Activated CD4-positive, alpha-beta T cell treated with anti-CD3 and anti-CD28 coated beads for 36 hours (primary cell): ENCODE data around the gene CELF4. TPM values are rescaled to one million over a fixed set of nuclear protein-coding genes. Genes with fewer than 3 reads are reported as not detected.

Experiments used
- ATAC-seq: fragments of 200-7000 bp; cut with Tn5 transposase; one replicate; pipeline ENCODE4 v1.10.0; 2021; ENCODE audit warnings: mild to moderate bottlenecking, moderate library complexity
- CTCF ChIA-PET: fragments of 350-600 bp; sonication (Branson Sonifier 250); formaldehyde crosslinking; loops from one replicate; lab custom pipeline; 2021; ENCODE audit warnings: antibody characterized with exemption; lab: Charles Lee
- POLR2A ChIA-PET: fragments of 350-600 bp; sonication (Branson Sonifier 250); formaldehyde crosslinking; loops from one replicate; lab custom pipeline; 2021; ENCODE audit warnings: antibody characterized with exemption, inconsistent platforms; lab: Charles Lee
- DNase-seq: peaks from one replicate; pipeline ENCODE4 v3.0.0-alpha.2; 2020
- H3K27ac Mint-ChIP-seq: one replicate; pipeline ENCODE4 v1.8.0; 2021; ENCODE audit warnings: mixed read lengths
- H3K27me3 Mint-ChIP-seq: one replicate; pipeline ENCODE4 v1.8.0; 2021; ENCODE audit warnings: mixed read lengths
- H3K36me3 Mint-ChIP-seq: one replicate; pipeline ENCODE4 v1.8.0; 2021; ENCODE audit warnings: low read depth, mixed read lengths
- H3K4me1 Mint-ChIP-seq: one replicate; pipeline ENCODE4 v1.8.0; 2021; ENCODE audit warnings: mixed read lengths
- H3K4me3 Mint-ChIP-seq: one replicate; pipeline ENCODE4 v1.8.0; 2021; ENCODE audit warnings: mild to moderate bottlenecking, moderate library complexity, mixed read lengths
- H3K9me3 Mint-ChIP-seq: one replicate; pipeline ENCODE4 v1.8.0; 2021; ENCODE audit warnings: low read depth, mixed read lengths
- intact Hi-C, 2 experiments: fragments of 100-400 bp; cut with DNase I in 1 of 2; cut with micrococcal nuclease in 1 of 2; formaldehyde crosslinking; loops; one replicate each; pipeline versions ENCODE4 v1.14.2 to v1.15.1; 2022 to 2024; cut with DNase I, micrococcal nuclease
- total RNA-seq, 2 experiments: library from RNA; stranded (reverse); gene quantifications; one replicate each; pipeline ENCODE4 v1.2.3, GENCODE V29; 2021

Gene CELF4
- total RNA-seq, 2 experiments from 2014 or later: not detected

DNA sequence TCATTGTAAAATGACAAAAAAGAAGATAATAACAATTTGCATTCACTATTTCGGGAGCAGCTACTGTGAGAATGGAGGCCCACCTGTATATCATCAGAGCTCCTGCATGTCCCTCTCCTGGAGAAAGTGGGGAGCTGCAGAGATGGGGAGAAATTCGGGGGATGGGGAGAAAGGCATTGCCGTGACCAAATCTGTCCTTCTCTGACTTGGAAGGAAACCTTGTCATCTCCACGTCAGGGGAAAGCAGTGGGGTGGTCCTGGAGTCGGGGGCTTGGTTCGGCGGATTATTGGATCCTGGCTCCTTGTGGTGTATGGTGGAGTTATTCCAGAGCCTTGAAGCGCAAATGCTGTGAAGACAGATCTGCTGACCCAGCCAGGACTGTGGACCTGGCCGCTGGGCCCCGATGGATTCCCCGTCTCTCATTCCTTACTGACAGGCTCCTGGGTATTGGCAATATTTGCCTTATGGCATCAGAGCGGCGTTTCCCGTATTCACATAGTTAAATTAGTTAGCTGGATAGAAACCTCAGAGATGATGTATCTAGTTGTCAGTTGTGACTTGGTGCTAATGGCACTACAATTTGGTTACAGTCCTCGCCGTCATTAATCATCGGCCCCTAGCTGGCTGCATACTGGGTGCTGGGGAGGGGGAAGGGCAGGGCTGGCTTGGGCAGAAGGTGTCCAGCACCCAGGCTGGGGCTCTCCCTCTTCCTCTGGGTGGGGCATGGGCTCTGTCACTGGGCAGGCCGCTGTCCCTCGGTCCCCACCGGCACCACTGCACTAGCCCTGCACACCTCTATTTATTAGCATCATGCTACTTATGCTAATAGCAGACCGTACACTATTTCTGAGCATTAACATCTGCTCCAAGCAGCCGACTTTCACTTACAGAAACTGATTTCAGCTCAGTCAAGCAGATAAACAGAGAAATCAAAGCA, 31.7 kb downstream of the CELF4 start:
- ATAC-seq: no peak
- ChIA-PET POLR2A (no interaction called here), CTCF (no interaction called here)
- H3K4me3 Mint-ChIP-seq: no peak overlapping the region
- intact Hi-C loops: loop anchor here in 1 of 2 experiments (10.0 kb wide), 1 partner anchor 61 kb away; no protein-coding TSS in a partner anchor
- H3K27me3 Mint-ChIP-seq: peaks cover 16% of the 10 kb centered on the region
- H3K36me3 Mint-ChIP-seq: no peaks in the 10 kb centered on the region
- no peak overlapping the region for H3K27ac Mint-ChIP-seq
- H3K4me1 Mint-ChIP-seq: peaks cover 3% of the 10 kb centered on the region
- H3K9me3 Mint-ChIP-seq: no peaks in the 10 kb centered on the region
- DNase-seq: no peak

DNA sequence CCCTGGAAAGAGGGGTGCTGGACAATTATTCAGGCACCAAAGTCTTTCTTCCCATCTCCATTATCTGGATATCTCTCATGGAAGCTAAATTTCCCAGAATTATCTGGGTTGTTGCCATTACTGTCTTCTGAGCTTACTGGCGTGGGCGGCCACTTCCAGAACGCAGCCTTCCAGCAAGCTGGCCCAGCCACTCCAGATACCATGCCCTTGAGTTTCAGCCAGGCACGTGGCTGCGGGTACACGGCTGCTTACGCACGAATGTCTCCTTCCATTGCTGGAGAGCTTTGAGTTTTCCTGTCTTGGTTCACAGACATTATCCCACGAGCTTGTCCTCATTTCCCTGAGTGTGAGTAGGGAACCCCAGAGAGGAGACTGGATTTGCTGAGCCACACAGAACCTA, 32.7 kb downstream of the CELF4 start:
- H3K36me3 Mint-ChIP-seq: no peaks in the 10 kb centered on the region
- CTCF ChIA-PET: interaction anchor here (0.7 kb wide), 1 partner anchor 246 kb away, joined by 5 read pairs; no protein-coding TSS in a partner anchor
- H3K27me3 Mint-ChIP-seq: peaks cover 9% of the 10 kb centered on the region
- ATAC-seq (no peak), DNase-seq (no peak)
- H3K27ac Mint-ChIP-seq: no peak overlapping the region
- POLR2A ChIA-PET: no interaction called here
- H3K9me3 Mint-ChIP-seq: no peaks in the 10 kb centered on the region
- no peaks in the 10 kb centered on the region for H3K4me1 Mint-ChIP-seq
- H3K4me3 Mint-ChIP-seq: no peak overlapping the region
- intact Hi-C loops: loop anchor here in 1 of 2 experiments (10.0 kb wide), 1 partner anchor 62 kb away; no protein-coding TSS in a partner anchor

DNA sequence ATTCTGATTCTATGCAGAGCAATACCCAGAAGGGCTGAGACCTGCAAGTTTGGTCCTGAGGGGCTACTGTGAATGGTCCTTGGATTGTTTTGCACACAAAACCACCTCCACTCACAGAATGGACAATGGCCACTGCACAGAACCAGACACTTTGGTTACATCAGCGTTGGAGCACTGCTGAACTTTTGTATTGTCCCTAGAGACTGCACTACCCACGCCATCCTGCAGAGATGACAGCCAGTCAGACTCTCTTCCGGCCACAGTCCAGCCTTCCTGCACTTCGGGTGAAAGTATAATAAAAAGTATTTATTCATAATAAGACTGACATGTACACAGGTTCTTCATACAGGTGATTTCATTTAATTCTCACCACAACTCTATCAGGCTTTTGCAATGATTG, 35.7 kb downstream of the CELF4 start:
- ChIA-PET CTCF (no interaction called here), POLR2A (no interaction called here)
- Mint-ChIP-seq H3K27ac (no peak overlapping the region), H3K27me3 (peaks cover 24% of the 10 kb centered on the region), H3K36me3 (no peaks in the 10 kb centered on the region), H3K4me3 (no peak overlapping the region), H3K9me3 (no peaks in the 10 kb centered on the region), H3K4me1 (no peaks in the 10 kb centered on the region)
- DNase-seq (no peak), ATAC-seq (no peak)
- intact Hi-C loops: loop anchor here in 1 of 2 experiments (10.0 kb wide), 1 partner anchor 65 kb away; no protein-coding TSS in a partner anchor

DNA sequence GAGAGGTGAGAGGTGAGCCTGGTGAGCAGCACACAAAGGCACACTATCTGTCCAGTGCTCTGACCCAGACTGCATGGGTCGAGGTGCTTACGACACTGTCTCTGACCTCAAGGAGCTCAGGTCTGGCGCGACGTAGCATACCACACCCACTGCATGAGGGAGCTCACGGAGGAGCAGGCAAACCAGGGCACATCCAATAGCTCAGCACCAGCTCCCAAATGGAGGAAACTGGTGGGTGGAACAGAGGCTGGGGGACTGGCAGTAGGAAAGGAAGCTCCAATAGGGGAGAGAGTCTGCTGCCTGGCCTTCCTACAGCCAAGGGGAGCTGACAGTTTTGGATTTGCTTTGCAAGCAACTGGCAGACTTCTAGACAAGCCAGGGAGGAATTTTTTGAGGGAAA, 36.3 kb downstream of the CELF4 start:
- Mint-ChIP-seq H3K9me3 (no peaks in the 10 kb centered on the region), H3K27me3 (peaks cover 26% of the 10 kb centered on the region), H3K4me3 (no peak overlapping the region), H3K27ac (no peak overlapping the region), H3K4me1 (no peaks in the 10 kb centered on the region), H3K36me3 (no peaks in the 10 kb centered on the region)
- ChIA-PET POLR2A (no interaction called here), CTCF (no interaction called here)
- DNase-seq (no peak), ATAC-seq (no peak)
- intact Hi-C loops: no loop called here

DNA sequence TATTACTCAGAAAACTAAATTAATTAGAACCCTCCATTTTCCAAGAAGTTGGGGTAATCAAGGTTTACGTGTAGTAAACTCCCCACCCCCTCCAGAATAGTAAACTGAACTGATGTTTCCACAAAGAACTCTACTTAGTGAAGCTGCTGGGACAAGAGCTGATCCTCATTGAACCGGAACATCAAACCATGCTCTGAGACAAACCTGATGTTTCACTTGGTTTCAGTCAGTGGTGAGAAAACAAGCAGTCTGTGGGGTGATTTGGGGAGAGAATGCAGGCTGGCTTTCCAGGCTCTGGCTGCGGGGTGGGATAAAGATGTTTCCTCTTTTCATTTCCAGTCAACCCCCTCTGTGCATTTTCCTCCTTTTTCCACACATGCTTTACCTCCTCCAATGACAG, 38.2 kb downstream of the CELF4 start:
- Mint-ChIP-seq H3K27ac (no peak overlapping the region), H3K4me3 (no peak overlapping the region), H3K9me3 (no peaks in the 10 kb centered on the region), H3K27me3 (peaks cover 34% of the 10 kb centered on the region), H3K36me3 (no peaks in the 10 kb centered on the region), H3K4me1 (no peaks in the 10 kb centered on the region)
- ChIA-PET POLR2A (no interaction called here), CTCF (interaction anchor here (0.7 to 1.2 kb wide), 2 partner anchors 10 to 1266 kb away, joined by 3 read pairs; no protein-coding TSS in a partner anchor)
- intact Hi-C loops: no loop called here
- ATAC-seq (no peak), DNase-seq (no peak)

DNA sequence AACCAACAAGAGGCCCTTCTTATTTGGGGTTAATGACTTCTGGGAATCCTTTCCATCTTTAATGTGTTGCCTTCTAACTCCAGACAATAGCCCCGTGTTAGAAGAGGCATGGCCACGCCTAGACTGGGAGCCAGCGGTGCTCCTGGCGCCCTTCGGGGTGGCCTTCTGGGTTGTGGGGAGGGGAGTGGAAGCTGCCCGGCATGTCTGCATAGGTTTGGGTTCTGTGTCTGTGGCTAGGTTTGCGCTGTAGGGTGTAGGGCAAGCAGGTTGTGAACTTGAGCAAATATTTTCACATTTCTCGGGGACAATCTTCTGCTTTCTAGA, 40.4 kb downstream of the CELF4 start:
- Mint-ChIP-seq H3K4me3 (no peak overlapping the region), H3K27ac (no peak overlapping the region), H3K27me3 (peaks cover 31% of the 10 kb centered on the region), H3K9me3 (no peaks in the 10 kb centered on the region), H3K4me1 (no peaks in the 10 kb centered on the region), H3K36me3 (no peaks in the 10 kb centered on the region)
- DNase-seq: no peak
- no peak for ATAC-seq
- ChIA-PET POLR2A (no interaction called here), CTCF (no interaction called here)
- intact Hi-C loops: no loop called here

DNA sequence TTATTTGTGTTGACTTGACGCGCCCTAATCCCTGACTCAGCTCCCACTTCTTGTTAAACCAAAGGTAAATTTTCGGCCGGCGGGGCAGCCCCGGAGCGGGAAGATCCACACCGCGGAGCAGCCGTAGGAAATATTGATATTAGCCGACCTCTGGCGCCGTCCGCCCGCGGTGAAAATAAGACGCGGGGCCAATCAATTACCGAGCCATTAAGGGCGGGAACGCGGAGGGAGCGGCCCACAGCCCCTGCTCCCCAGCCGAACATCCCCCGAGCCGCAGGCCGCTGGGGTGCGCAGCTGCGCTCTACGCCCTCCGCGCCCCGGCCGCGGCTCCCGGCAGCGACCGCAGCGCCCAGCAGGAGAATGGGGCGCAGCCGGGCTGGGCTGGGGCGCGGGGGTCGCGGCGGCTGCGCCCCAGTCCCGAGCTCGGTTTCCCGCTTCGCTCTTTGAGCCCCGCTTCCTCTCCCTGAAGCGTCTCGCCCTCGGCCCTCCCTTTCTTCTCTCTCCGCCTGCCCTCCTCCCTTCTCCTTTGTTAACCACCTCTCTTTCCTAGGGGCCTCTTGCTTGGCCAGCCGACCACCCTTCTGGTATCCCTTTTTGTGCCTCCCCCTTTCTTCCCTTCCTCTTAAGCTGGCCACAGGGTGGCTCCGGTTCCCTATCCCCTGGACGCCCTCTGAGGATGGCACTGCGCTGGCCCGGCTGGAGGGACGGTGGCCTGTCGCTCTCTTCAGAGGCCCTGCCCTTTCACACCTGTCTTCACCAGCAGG, 40.9 kb downstream of the CELF4 start:
- H3K36me3 Mint-ChIP-seq: no peaks in the 10 kb centered on the region
- H3K9me3 Mint-ChIP-seq: no peaks in the 10 kb centered on the region
- no peak for ATAC-seq
- no peak overlapping the region for H3K4me3 Mint-ChIP-seq
- H3K4me1 Mint-ChIP-seq: no peaks in the 10 kb centered on the region
- CTCF ChIA-PET: no interaction called here
- peaks cover 31% of the 10 kb centered on the region for H3K27me3 Mint-ChIP-seq
- no peak for DNase-seq
- intact Hi-C loops: no loop called here
- H3K27ac Mint-ChIP-seq: no peak overlapping the region
- POLR2A ChIA-PET: no interaction called here

DNA sequence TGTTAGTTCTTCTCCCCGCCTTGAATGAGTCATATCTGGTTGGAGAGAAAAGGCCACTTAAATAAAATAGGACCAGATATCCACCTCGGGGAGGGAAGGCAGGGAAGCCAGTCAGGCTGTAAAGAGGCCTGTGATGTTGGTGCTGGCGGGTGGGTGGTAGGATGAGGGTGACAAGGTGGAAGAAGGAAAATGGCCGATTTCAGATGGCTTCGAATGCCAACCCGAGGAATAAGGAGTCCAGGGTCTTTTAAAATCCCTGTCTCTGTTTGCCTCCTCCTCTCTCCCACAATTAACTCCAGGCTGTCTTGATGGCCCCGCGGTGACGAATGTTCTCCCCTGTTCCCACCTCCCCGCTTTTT, 41.5 kb downstream of the CELF4 start:
- H3K27ac Mint-ChIP-seq: no peak overlapping the region
- ATAC-seq: no peak
- no peak for DNase-seq
- H3K9me3 Mint-ChIP-seq: no peaks in the 10 kb centered on the region
- ChIA-PET POLR2A (no interaction called here), CTCF (no interaction called here)
- intact Hi-C loops: no loop called here
- H3K4me3 Mint-ChIP-seq: no peak overlapping the region
- H3K4me1 Mint-ChIP-seq: no peaks in the 10 kb centered on the region
- H3K36me3 Mint-ChIP-seq: no peaks in the 10 kb centered on the region
- peaks cover 31% of the 10 kb centered on the region for H3K27me3 Mint-ChIP-seq

DNA sequence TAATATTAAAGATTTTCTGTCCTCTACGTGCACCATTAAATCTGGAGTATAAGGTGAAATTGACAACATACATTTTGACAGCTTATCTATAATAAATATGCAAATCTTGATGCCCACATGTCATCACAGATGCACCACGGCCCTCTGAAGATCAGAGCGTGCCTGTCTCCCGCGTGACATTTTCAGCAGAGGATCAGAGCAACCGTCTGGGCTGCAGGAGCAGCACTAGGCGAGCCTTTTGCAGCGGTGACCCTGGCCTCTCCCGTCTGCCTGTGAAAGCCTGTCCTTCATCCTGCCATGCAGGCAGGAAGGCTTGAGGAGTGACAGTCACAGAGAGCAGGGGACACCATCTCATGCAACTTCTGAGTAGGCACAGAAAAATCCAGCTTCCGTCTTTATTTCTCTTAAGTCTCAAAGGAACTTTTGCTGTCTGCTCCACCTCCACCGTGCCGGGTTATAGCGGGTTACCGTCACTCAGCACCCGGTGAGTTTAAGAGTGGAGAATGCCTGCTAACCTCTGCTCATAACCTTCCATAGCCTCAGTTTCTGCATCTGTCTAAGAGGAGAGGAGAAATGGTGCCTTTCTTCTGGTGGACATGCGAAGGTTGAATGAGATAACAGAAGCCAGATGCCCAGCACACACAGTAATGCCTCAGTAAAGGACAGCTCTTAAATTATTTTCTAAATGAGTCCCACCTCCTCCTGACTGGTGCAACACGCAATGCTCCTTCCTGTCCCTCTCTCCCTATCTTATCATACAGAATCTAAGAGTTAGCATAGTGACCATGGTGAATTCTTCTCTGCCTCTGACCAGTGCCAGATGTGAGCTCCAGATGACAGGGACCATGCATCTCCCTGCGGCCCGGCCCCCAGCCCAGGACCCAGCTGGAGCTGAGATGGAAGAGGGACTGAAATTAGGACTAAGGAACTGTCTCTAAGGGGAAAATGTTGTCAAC, 43.8 kb downstream of the CELF4 start:
- DNase-seq (no peak), ATAC-seq (no peak)
- intact Hi-C loops: no loop called here
- no peak overlapping the region for H3K27ac Mint-ChIP-seq
- peaks cover 29% of the 10 kb centered on the region for H3K27me3 Mint-ChIP-seq
- no peaks in the 10 kb centered on the region for H3K4me1 Mint-ChIP-seq
- no peaks in the 10 kb centered on the region for H3K9me3 Mint-ChIP-seq
- CTCF ChIA-PET: no interaction called here
- POLR2A ChIA-PET: interaction anchor here (0.8 kb wide), 1 partner anchor 47 kb away, joined by 3 read pairs; no protein-coding TSS in a partner anchor
- no peaks in the 10 kb centered on the region for H3K36me3 Mint-ChIP-seq
- H3K4me3 Mint-ChIP-seq: no peak overlapping the region

DNA sequence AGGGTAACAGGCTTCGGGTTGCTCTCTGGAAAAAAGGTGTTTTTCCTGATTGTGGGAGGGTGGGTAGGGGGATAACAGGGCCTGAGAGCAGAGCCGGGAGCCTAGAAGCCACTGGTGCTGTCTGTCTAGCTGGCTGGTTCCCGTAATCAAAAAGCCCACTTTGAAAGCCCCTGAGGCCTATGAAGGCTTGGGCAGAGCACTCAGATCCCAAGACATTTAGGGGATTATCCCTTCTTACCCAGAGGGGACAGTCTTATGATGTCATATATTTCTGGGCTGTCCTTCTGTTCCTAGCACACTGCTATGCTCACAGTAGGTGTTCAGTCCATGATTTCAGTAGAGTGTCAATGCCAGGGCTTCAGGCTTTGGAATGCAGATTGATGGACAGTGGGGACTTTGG, 45.1 kb downstream of the CELF4 start:
- intact Hi-C loops: no loop called here
- Mint-ChIP-seq H3K27me3 (peaks cover 21% of the 10 kb centered on the region), H3K9me3 (no peaks in the 10 kb centered on the region), H3K4me1 (no peaks in the 10 kb centered on the region), H3K27ac (no peak overlapping the region), H3K4me3 (no peak overlapping the region), H3K36me3 (no peaks in the 10 kb centered on the region)
- POLR2A ChIA-PET: no interaction called here
- CTCF ChIA-PET: no interaction called here
- DNase-seq (no peak), ATAC-seq (no peak)

DNA sequence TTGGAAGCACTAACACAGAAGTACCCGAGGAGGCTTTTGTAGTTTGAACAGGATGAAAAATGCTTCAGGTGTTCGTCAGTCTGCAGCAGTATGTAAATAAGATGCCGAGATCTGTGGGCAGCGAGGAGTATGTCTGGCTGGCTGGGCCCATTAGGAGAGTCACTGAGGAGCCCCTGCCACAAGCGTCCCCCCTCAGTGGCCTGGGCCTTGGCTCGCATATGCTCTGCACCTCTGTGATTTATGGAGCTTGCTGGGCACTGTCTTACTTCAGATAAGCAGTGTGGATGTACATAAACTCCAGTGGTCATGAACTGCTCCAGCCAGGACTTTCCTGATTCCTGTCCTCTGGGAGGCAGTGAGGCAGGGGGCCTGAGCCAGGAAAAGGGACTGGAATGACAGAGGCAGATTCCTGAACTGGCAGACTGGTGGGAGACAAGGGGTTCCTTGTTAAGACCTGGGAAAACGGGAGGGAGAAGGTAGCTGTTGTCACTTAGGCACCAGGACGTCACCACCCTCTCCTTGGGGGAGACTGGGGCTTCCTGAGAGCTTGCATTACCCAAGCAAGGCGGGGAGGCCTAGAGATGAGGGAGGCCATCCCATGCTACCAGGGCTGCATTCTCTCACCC, 46.0 kb downstream of the CELF4 start:
- peaks cover 13% of the 10 kb centered on the region for H3K27me3 Mint-ChIP-seq
- H3K27ac Mint-ChIP-seq: no peak overlapping the region
- no peak overlapping the region for H3K4me3 Mint-ChIP-seq
- ChIA-PET POLR2A (no interaction called here), CTCF (no interaction called here)
- intact Hi-C loops: no loop called here
- no peaks in the 10 kb centered on the region for H3K9me3 Mint-ChIP-seq
- H3K4me1 Mint-ChIP-seq: no peaks in the 10 kb centered on the region
- H3K36me3 Mint-ChIP-seq: no peaks in the 10 kb centered on the region
- DNase-seq (no peak), ATAC-seq (no peak)
